Measurements from ENCODE around the gene DNAH3. TPM values are rescaled to one million over a fixed set of nuclear protein-coding genes. Genes with fewer than 3 reads are reported as not detected.

DNAH3 gene
- total and polyA plus RNA-seq, 2 of the 13 experiments (the other 11 are each of a cell fraction or from before 2014, with no cell fraction given) = 0.07 to 0.08 TPM

DNA sequence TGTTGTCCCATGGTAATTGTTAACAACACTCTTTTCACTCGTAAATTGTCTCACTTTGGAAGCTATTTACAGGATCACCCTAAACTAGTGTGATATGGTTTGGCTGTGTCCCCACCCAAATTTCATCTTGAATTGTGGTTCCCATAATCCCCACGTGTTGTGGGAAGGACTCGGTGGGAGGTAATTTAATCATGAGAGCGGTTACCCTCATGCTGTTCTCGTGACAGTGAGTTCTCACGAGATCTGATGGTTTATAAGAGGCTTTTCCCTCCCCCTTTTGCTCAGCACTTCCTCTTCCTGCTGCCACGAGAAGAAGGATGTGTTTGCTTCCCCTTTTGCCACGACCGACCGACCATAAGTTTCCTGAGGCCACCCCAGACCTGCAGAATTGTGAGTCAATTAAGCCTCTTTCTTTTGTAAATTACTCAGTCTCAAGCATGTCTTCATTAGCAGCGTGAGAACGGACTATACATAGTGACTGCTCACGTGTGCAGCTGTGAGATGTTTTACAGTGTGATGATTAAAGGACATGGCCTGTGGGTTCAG is 34.4 kb downstream of the DNAH3 start (continued):
- TF ChIP-seq, protein P1, sequence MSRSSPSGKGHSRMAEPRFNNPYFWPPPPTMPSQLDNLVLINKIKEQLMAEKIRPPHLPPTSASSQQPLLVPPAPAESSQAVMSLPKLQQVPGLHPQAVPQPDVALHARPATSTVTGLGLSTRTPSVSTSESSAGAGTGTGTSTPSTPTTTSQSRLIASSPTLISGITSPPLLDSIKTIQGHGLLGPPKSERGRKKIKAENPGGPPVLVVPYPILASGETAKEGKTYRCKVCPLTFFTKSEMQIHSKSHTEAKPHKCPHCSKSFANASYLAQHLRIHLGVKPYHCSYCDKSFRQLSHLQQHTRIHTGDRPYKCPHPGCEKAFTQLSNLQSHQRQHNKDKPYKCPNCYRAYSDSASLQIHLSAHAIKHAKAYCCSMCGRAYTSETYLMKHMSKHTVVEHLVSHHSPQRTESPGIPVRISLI (CRISPR knock-in tag; IDR thresholded peaks at IDR 0.05; ENCODE audit: borderline replicate concordance) = no peak
- peak; percentile 66 for TF ChIP-seq PHF20 (CRISPR knock-in tag; IDR thresholded peaks at IDR 0.05)
- no peak for TF ChIP-seq ZNF205 (CRISPR knock-in tag; IDR thresholded peaks at IDR 0.05)
- no peak for TF ChIP-seq SRSF4 (IDR thresholded peaks at IDR 0.05; ENCODE audit: low read depth, low read length, poor library complexity, severe bottlenecking)
- TF ChIP-seq TCF7L2 (IDR thresholded peaks at IDR 0.05; ENCODE audit: low read depth, low read length) = no peak
- no peak for TF ChIP-seq ZNF766 (CRISPR knock-in tag; IDR thresholded peaks at IDR 0.05; ENCODE audit: borderline replicate concordance)
- no peak for TF ChIP-seq FOXP1 (IDR thresholded peaks at IDR 0.05)
- no peak for TF ChIP-seq FOXP1 (CRISPR knock-in tag; IDR thresholded peaks at IDR 0.05)
- TF ChIP-seq, protein P2, sequence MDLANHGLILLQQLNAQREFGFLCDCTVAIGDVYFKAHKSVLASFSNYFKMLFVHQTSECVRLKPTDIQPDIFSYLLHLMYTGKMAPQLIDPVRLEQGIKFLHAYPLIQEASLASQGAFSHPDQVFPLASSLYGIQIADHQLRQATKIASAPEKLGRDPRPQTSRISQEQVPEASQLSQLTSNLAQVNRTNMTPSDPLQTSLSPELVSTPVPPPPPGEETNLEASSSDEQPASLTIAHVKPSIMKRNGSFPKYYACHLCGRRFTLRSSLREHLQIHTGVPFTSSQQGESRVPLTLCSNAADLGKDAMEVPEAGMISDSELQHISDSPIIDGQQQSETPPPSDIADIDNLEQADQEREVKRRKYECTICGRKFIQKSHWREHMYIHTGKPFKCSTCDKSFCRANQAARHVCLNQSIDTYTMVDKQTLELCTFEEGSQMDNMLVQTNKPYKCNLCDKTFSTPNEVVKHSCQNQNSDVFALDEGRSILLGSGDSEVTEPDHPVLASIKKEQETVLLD (CRISPR knock-in tag; IDR thresholded peaks at IDR 0.05; ENCODE audit: low read depth) = 0 out of 2 replicates have a peak, but pooled peaks have one; percentile 14
- TF ChIP-seq, protein P3, sequence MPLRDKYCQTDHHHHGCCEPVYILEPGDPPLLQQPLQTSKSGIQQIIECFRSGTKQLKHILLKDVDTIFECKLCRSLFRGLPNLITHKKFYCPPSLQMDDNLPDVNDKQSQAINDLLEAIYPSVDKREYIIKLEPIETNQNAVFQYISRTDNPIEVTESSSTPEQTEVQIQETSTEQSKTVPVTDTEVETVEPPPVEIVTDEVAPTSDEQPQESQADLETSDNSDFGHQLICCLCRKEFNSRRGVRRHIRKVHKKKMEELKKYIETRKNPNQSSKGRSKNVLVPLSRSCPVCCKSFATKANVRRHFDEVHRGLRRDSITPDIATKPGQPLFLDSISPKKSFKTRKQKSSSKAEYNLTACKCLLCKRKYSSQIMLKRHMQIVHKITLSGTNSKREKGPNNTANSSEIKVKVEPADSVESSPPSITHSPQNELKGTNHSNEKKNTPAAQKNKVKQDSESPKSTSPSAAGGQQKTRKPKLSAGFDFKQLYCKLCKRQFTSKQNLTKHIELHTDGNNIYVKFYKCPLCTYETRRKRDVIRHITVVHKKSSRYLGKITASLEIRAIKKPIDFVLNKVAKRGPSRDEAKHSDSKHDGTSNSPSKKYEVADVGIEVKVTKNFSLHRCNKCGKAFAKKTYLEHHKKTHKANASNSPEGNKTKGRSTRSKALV (CRISPR knock-in tag; IDR thresholded peaks at IDR 0.05) = no peak
- TF ChIP-seq, protein P4, sequence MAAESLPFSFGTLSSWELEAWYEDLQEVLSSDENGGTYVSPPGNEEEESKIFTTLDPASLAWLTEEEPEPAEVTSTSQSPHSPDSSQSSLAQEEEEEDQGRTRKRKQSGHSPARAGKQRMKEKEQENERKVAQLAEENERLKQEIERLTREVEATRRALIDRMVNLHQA (CRISPR knock-in tag; IDR thresholded peaks at IDR 0.05) = no peak
- no peak for TF ChIP-seq MTF2 (CRISPR knock-in tag; IDR thresholded peaks at IDR 0.05; ENCODE audit: borderline replicate concordance)
- no peak for TF ChIP-seq ZNF550 (CRISPR knock-in tag; IDR thresholded peaks at IDR 0.05; ENCODE audit: borderline replicate concordance)
- TF ChIP-seq, protein P5, sequence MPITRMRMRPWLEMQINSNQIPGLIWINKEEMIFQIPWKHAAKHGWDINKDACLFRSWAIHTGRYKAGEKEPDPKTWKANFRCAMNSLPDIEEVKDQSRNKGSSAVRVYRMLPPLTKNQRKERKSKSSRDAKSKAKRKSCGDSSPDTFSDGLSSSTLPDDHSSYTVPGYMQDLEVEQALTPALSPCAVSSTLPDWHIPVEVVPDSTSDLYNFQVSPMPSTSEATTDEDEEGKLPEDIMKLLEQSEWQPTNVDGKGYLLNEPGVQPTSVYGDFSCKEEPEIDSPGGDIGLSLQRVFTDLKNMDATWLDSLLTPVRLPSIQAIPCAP (CRISPR knock-in tag; IDR thresholded peaks at IDR 0.05; ENCODE audit: low read depth) = 0 out of 2 replicates have a peak, but pooled peaks have one; percentile 36
- TF ChIP-seq, protein P6, sequence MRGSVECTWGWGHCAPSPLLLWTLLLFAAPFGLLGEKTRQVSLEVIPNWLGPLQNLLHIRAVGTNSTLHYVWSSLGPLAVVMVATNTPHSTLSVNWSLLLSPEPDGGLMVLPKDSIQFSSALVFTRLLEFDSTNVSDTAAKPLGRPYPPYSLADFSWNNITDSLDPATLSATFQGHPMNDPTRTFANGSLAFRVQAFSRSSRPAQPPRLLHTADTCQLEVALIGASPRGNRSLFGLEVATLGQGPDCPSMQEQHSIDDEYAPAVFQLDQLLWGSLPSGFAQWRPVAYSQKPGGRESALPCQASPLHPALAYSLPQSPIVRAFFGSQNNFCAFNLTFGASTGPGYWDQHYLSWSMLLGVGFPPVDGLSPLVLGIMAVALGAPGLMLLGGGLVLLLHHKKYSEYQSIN (CRISPR knock-in tag; IDR thresholded peaks at IDR 0.05; ENCODE audit: borderline replicate concordance) = no peak
- no peak for TF ChIP-seq SRSF9 (IDR thresholded peaks at IDR 0.05; ENCODE audit: borderline replicate concordance, insufficient read depth, low read depth, low read length, poor library complexity, severe bottlenecking)
- TF ChIP-seq ZNF367 (CRISPR knock-in tag; IDR thresholded peaks at IDR 0.05; ENCODE audit: borderline replicate concordance) = no peak
- no peak for TF ChIP-seq ZBTB7A (CRISPR knock-in tag; IDR thresholded peaks at IDR 0.05)
- TF ChIP-seq NR2C2 (CRISPR knock-in tag; IDR thresholded peaks at IDR 0.05; ENCODE audit: borderline replicate concordance) = peak; percentile 48; the same call in 1 of the 2 replicates
- TF ChIP-seq ZFY (CRISPR knock-in tag; IDR thresholded peaks at IDR 0.05) = no peak
- TF ChIP-seq, protein P7, sequence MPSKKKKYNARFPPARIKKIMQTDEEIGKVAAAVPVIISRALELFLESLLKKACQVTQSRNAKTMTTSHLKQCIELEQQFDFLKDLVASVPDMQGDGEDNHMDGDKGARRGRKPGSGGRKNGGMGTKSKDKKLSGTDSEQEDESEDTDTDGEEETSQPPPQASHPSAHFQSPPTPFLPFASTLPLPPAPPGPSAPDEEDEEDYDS (CRISPR knock-in tag; IDR thresholded peaks at IDR 0.05) = peak; percentile 90
- no peak for TF ChIP-seq RARA (CRISPR knock-in tag; IDR thresholded peaks at IDR 0.05)
- TF ChIP-seq EHMT2 (IDR thresholded peaks at IDR 0.05; ENCODE audit: borderline replicate concordance, low read depth, low read length) = no peak
- TF ChIP-seq ATM (IDR thresholded peaks at IDR 0.05; ENCODE audit: borderline replicate concordance) = no peak

Measured in HepG2 (cell line).